ENCODE measurements around the gene PEPD. TPM values are rescaled to one million over a fixed set of nuclear protein-coding genes. Genes with fewer than 3 reads are reported as not detected.

PEPD gene
- polyA plus RNA-seq, 1 donor from 2014 or later: 43.9 TPM

GRCh38 chr19:33399081-33399744, 122.4 kb downstream of the PEPD start (continued):
- TF ChIP-seq MXI1 (conservative IDR thresholded peaks at IDR 0.05; ENCODE audit: poor library complexity, severe bottlenecking) (no peak), SMC3 (conservative IDR thresholded peaks at IDR 0.05; ENCODE audit: poor library complexity) (no peak)

- no peak overlapping the region for H2AFZ ChIP-seq (ENCODE audit: low read depth, low read length)
- H3K4me3 ChIP-seq (ENCODE audit: low read length): no peak overlapping the region
- no peaks in the 10 kb centered on the region for H4K20me1 ChIP-seq (ENCODE audit: insufficient read depth)
- H3K27me3 ChIP-seq (ENCODE audit: insufficient read depth, low read depth, low read length): no peaks in the 10 kb centered on the region
- no peak overlapping the region for H3K4me2 ChIP-seq (ENCODE audit: low read length)
- no peak overlapping the region for H3K9ac ChIP-seq (ENCODE audit: low read length)
- TF ChIP-seq EZH2 (IDR thresholded peaks at IDR 0.05; ENCODE audit: borderline replicate concordance, insufficient read depth, low read length, poor library complexity, severe bottlenecking): no peak
- H3K9me3 ChIP-seq (ENCODE audit: low read length): no peaks in the 10 kb centered on the region
- no peaks in the 10 kb centered on the region for H3F3A ChIP-seq (ENCODE audit: insufficient read depth, low read length, poor library complexity, severe bottlenecking)
- H3K9me2 ChIP-seq (ENCODE audit: insufficient read depth, low read length): no peaks in the 10 kb centered on the region
- H3K36me3 ChIP-seq (ENCODE audit: insufficient read depth, low read length): no peaks in the 10 kb centered on the region
- H3K27ac ChIP-seq (ENCODE audit: low read length): no peak overlapping the region
- H3K79me2 ChIP-seq (replicated peaks; ENCODE audit: insufficient read depth, low read length): no peaks in the 10 kb centered on the region
These were observed 123.1 kb downstream of the PEPD start for GRCh38 chr19:33398361-33399060.

GRCh38 chr19:33397536-33398360, 123.8 kb downstream of the PEPD start:
- no peak overlapping the region for H2AFZ ChIP-seq (ENCODE audit: low read depth, low read length)
- H3K36me3 ChIP-seq (ENCODE audit: insufficient read depth, low read length): no peaks in the 10 kb centered on the region
- H3K9ac ChIP-seq (ENCODE audit: low read length): no peak overlapping the region

More at GRCh38 chr19:33397536-33398360, 123.8 kb downstream of the PEPD start:
- Histone ChIP-seq H4K20me1 (ENCODE audit: insufficient read depth) (no peaks in the 10 kb centered on the region), H3K27me3 (ENCODE audit: insufficient read depth, low read depth, low read length) (no peaks in the 10 kb centered on the region), H3K27ac (ENCODE audit: low read length) (no peak overlapping the region), H3K4me2 (ENCODE audit: low read length) (no peak overlapping the region), H3K79me2 (replicated peaks; ENCODE audit: insufficient read depth, low read length) (no peaks in the 10 kb centered on the region), H3F3A (ENCODE audit: insufficient read depth, low read length, poor library complexity, severe bottlenecking) (no peaks in the 10 kb centered on the region), H3K4me3 (ENCODE audit: low read length) (no peak overlapping the region), H3K9me2 (ENCODE audit: insufficient read depth, low read length) (no peaks in the 10 kb centered on the region), H3K9me3 (ENCODE audit: low read length) (no peaks in the 10 kb centered on the region)
- TF ChIP-seq SMC3 (conservative IDR thresholded peaks at IDR 0.05; ENCODE audit: poor library complexity) (no peak), CTCF (IDR thresholded peaks at IDR 0.05; ENCODE audit: poor library complexity, severe bottlenecking) (no peak)
